A673 (cell line): ENCODE results near the gene HOXA6. TPM values are rescaled to one million over a fixed set of nuclear protein-coding genes. Genes with fewer than 3 reads are reported as not detected.

Experiments
- BruUV-seq: library from RNA; stranded (reverse); fragments of 400-500 nt; replicated peaks from 2 replicates; lab custom pipeline; 2021; lab: Mats Ljungman, UMichigan
- CTCF ChIA-PET: fragments of 300-600 bp; sonication (Branson Sonifier 250); formaldehyde crosslinking; loops from one replicate; lab custom pipeline; 2022; ENCODE audit warnings: antibody characterized with exemption; lab: Charles Lee
- POLR2A ChIA-PET: fragments of 300-600 bp; sonication (Branson Sonifier 250); formaldehyde crosslinking; loops from one replicate; lab custom pipeline; 2022; ENCODE audit warnings: antibody characterized with exemption; ENCODE audit not compliant: low non-redundant PET; lab: Charles Lee
- DNase-seq: peaks from one replicate; pipeline ENCODE4 v3.0.0-alpha.2; 2015; ENCODE audit warnings: low spot score
- H3K27ac ChIP-seq: fragments of 200-600 bp; sonication (generic); 2 replicates; pipeline ENCODE4 v1.5.1; 2016; ENCODE audit warnings: mixed run types, low read depth, mild to moderate bottlenecking, mixed read lengths, antibody characterized with exemption, low read length; ENCODE audit not compliant: poor library complexity, severe bottlenecking
- H3K27me3 ChIP-seq: fragments of 200-600 bp; sonication (generic); replicated peaks from 2 replicates; pipeline ENCODE4 v1.6.1; 2017; ENCODE audit warnings: mixed run types, low read depth, mild to moderate bottlenecking, mixed read lengths, antibody characterized with exemption, low read length; ENCODE audit not compliant: insufficient read depth, poor library complexity
- H3K36me3 ChIP-seq: fragments of 200-600 bp; sonication (generic); 2 replicates; pipeline ENCODE4 v1.6.1; 2016; ENCODE audit warnings: mixed run types, mild to moderate bottlenecking, mixed read lengths, antibody characterized with exemption, low read length; ENCODE audit not compliant: insufficient read depth, poor library complexity, severe bottlenecking
- H3K4me1 ChIP-seq: fragments of 200-600 bp; sonication (generic); 2 replicates; pipeline ENCODE4 v1.6.1; 2017; ENCODE audit warnings: mixed run types, mild to moderate bottlenecking, mixed read lengths, antibody characterized with exemption, low read length; ENCODE audit not compliant: insufficient read depth, poor library complexity, severe bottlenecking
- H3K4me3 ChIP-seq: fragments of 200-600 bp; sonication (generic); 2 replicates; pipeline ENCODE4 v1.5.1; 2016; ENCODE audit warnings: low read depth, mixed run types, mild to moderate bottlenecking, mixed read lengths, low read length; ENCODE audit not compliant: poor library complexity, severe bottlenecking
- H3K9me3 ChIP-seq: fragments of 200-600 bp; sonication (generic); 2 replicates; pipeline ENCODE4 v1.6.1; 2016; ENCODE audit warnings: mixed run types, low read depth, mild to moderate bottlenecking, mixed read lengths, antibody characterized with exemption, low read length; ENCODE audit not compliant: poor library complexity, severe bottlenecking
- CTCF ChIP-seq: fragments of 300-800, 200-600 bp; sonication (generic); conservative IDR thresholded peaks from 2 replicates; pipeline ENCODE4 v1.5.1; 2017; ENCODE audit warnings: low read depth, mild to moderate bottlenecking, antibody characterized with exemption, low read length, moderate library complexity, mixed read lengths
- EZH2 ChIP-seq: fragments of 200-600 bp; sonication (generic); IDR thresholded peaks from 2 replicates; pipeline ENCODE4 v1.6.1; 2017; ENCODE audit warnings: borderline replicate concordance, low read depth, mild to moderate bottlenecking, mixed read lengths, antibody characterized with exemption, low read length; ENCODE audit not compliant: poor library complexity, severe bottlenecking
- intact Hi-C: fragments of 100-400 bp; cut with micrococcal nuclease; formaldehyde crosslinking; loops from one replicate; pipeline ENCODE4 v1.10.0; 2022; ENCODE audit not compliant: unreplicated experiment
- total RNA-seq: library from RNA; stranded (reverse); gene quantifications from 2 replicates; pipeline ENCODE4 v1.2.3, GENCODE V29; 2021

The HOXA6 gene
- total RNA-seq, 1 experiment from 2014 or later = not detected

- H3K4me3 ChIP-seq = no peak overlapping the region
- H3K27ac ChIP-seq = no peak overlapping the region
- no TSS peak for BruUV-seq
- H3K36me3 ChIP-seq = no peaks in the 10 kb centered on the region
- no peak for DNase-seq
- H3K4me1 ChIP-seq = peaks cover 13% of the 10 kb centered on the region
- no peak for TF ChIP-seq CTCF
- H3K9me3 ChIP-seq = no peaks in the 10 kb centered on the region
- ChIA-PET CTCF (no interaction called here), POLR2A (no interaction called here)
- intact Hi-C loops = no loop called here
- peaks cover 94% of the 10 kb centered on the region for H3K27me3 ChIP-seq
Observed at GRCh38 chr7:27152816-27153442, 5.4 kb upstream of the HOXA6 start.

- Histone ChIP-seq H3K9me3 (no peaks in the 10 kb centered on the region), H3K36me3 (no peaks in the 10 kb centered on the region), H3K27me3 (peaks cover 94% of the 10 kb centered on the region), H3K4me3 (no peak within 1 kb of the TSS), H3K4me1 (peaks cover 13% of the 10 kb centered on the region), H3K27ac (no peak within 1 kb of the TSS)
- ChIA-PET CTCF (no interaction called here), POLR2A (no interaction called here)
- BruUV-seq = no TSS peak
- TF ChIP-seq EZH2 = peak; percentile 93
- TF ChIP-seq CTCF = no peak
- intact Hi-C loops = no loop called here
- DNase-seq = no peak
Observed at GRCh38 chr7:27151931-27152815, 4.6 kb upstream of the HOXA6 start, which contains the start of gene HOXA3. Gene HOXA3 (minus strand): TSS chr7:27152583. CDS start chr7:27110640, 41,943 bp downstream.

- Histone ChIP-seq H3K9me3 (no peaks in the 10 kb centered on the region), H3K27ac (no peak overlapping the region), H3K36me3 (no peaks in the 10 kb centered on the region), H3K4me1 (peaks cover 13% of the 10 kb centered on the region), H3K4me3 (peak overlapping the region; percentile 26), H3K27me3 (peaks cover 94% of the 10 kb centered on the region)
- intact Hi-C loops = no loop called here
- CTCF ChIA-PET = interaction anchor here (1.7 kb wide), 1 partner anchor 9 kb away, joined by 5 read pairs; no protein-coding TSS in a partner anchor
- POLR2A ChIA-PET = no interaction called here
- no TSS peak for BruUV-seq
- TF ChIP-seq CTCF = no peak
- TF ChIP-seq EZH2 = no peak
- no peak for DNase-seq
Observed at GRCh38 chr7:27151341-27151930, 3.9 kb upstream of the HOXA6 start.
